Astrocyte of the cerebellum (primary cell): ENCODE data around the gene RPL41.

Experiments
- DNase-seq: peaks from one replicate; pipeline ENCODE4 v3.0.0-alpha.2; 2011; ENCODE audit warnings: low read depth
- H3K4me3 ChIP-seq: 2 replicates; pipeline ENCODE4 v1.5.1; 2011; ENCODE audit warnings: mild to moderate bottlenecking, low read depth, low read length, moderate library complexity
- in situ Hi-C: cut with HindIII; loops from 2 replicates; pipeline ENCODE4 v1.10.0; 2017; ENCODE audit warnings: low sequenced_read_pairs
- TF ChIP-seq, protein P1 (sequence below): IDR thresholded peaks from 2 replicates; pipeline ENCODE4 v1.5.1; 2012; ENCODE audit warnings: low read length, low read depth, moderate library complexity, mild to moderate bottlenecking; ENCODE audit errors: missing control alignments

Gene RPL41

DNA sequence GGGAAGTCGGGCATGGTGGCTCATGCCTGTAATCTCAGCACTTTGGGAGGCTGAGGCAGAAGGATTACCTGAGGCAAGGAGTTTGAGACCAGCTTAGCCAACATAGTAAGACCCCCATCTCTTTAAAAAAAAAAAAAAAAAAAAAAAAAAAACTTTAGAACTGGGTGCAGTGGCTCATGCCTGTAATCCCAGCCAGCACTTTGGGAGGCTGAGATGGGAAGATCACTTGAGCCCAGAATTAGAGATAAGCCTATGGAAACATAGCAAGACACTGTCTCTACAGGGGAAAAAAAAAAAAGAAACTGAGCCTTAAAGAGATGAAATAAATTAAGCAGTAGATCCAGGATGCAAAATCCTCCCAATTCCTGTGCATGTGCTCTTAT lies 13.8 kb upstream of the RPL41 start:
- TF ChIP-seq, protein P1, sequence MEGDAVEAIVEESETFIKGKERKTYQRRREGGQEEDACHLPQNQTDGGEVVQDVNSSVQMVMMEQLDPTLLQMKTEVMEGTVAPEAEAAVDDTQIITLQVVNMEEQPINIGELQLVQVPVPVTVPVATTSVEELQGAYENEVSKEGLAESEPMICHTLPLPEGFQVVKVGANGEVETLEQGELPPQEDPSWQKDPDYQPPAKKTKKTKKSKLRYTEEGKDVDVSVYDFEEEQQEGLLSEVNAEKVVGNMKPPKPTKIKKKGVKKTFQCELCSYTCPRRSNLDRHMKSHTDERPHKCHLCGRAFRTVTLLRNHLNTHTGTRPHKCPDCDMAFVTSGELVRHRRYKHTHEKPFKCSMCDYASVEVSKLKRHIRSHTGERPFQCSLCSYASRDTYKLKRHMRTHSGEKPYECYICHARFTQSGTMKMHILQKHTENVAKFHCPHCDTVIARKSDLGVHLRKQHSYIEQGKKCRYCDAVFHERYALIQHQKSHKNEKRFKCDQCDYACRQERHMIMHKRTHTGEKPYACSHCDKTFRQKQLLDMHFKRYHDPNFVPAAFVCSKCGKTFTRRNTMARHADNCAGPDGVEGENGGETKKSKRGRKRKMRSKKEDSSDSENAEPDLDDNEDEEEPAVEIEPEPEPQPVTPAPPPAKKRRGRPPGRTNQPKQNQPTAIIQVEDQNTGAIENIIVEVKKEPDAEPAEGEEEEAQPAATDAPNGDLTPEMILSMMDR: no peak
- H3K4me3 ChIP-seq: no peak overlapping the region
- in situ Hi-C loops: no loop called here
- no peak for DNase-seq

DNA sequence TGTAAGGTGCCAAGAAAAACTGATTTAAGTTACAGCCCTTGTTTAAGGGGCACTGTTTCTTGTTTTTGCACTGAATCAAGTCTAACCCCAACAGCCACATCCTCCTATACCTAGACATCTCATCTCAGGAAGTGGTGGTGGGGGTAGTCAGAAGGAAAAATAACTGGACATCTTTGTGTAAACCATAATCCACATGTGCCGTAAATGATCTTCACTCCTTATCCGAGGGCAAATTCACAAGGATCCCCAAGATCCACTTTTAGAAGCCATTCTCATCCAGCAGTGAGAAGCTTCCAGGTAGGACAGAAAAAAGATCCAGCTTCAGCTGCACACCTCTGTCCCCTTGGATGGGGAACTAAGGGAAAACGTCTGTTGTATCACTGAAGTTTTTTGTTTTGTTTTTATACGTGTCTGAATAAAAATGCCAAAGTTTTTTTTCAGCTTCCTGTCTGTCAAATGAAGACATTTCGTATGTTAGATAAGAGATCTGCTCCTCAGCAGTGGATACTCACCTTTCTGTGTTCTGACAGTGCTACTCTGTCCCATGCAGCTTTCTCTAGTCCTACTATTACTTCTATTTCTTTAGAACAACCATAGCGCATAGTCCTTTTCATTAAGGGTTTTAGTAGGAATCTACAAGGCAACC lies 13.2 kb upstream of the RPL41 start:
- peak overlapping the region; percentile 89 for H3K4me3 ChIP-seq
- in situ Hi-C loops: no loop called here
- TF ChIP-seq, protein P1: no peak
- no peak for DNase-seq

DNA sequence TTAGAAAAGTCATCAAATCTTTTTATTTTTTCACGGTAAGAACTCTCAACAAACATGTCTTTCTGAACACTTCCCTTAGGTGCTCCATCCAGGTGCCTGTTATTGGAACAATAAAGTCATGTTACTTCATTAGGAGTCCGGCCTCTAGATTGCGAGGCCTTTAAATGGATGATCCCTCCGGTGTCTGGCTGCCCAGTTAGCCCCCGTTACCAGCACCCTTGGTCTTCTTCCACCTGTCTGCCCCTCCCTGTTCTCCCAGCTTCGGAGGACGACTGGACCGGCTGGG lies 12.7 kb upstream of the RPL41 start:
- H3K4me3 ChIP-seq: peak overlapping the region; percentile 89
- in situ Hi-C loops: no loop called here
- TF ChIP-seq, protein P1: no peak
- DNase-seq: no peak

DNA sequence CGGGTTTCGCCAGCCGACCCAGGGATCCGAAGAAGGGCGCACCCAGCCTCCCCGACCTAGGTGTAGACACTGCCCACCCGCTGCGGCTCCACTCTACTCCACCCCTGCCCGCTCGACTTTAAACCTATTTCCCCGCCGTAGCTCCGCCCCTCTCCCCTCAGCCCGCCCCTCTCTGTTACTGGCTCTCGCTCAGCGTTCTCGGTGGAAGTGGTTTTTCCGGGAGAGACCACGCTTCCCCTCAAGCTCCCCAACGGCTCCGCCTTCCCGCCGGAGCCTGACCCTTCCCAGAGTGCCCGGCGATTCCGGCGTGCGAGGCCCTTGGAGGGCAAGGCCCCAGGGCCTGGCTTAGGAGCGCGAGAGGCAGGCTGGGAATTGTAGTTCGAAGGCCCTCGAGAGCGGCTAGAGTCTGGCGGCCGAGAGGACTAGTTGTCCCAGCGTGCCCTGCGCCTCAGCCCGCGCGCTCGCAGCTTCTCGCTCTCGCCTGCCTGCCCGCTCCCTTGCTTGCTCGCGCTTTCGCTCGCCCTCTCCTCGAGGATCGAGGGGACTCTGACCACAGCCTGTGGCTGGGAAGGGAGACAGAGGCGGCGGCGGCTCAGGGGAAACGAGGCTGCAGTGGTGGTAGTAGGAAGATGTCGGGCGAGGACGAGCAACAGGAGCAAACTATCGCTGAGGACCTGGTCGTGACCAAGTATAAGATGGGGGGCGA lies 12.2 kb upstream of the RPL41 start, which contains the start of gene PA2G4:
PA2G4 (plus strand) TSS at position 451 of the 706 bp plus-strand sequence; CDS start at position 630, 179 bp downstream.
- in situ Hi-C loops: no loop called here
- TF ChIP-seq, protein P1: no peak
- H3K4me3 ChIP-seq: peak within 1 kb of the TSS; percentile 89
- peak; percentile 95 for DNase-seq

DNA sequence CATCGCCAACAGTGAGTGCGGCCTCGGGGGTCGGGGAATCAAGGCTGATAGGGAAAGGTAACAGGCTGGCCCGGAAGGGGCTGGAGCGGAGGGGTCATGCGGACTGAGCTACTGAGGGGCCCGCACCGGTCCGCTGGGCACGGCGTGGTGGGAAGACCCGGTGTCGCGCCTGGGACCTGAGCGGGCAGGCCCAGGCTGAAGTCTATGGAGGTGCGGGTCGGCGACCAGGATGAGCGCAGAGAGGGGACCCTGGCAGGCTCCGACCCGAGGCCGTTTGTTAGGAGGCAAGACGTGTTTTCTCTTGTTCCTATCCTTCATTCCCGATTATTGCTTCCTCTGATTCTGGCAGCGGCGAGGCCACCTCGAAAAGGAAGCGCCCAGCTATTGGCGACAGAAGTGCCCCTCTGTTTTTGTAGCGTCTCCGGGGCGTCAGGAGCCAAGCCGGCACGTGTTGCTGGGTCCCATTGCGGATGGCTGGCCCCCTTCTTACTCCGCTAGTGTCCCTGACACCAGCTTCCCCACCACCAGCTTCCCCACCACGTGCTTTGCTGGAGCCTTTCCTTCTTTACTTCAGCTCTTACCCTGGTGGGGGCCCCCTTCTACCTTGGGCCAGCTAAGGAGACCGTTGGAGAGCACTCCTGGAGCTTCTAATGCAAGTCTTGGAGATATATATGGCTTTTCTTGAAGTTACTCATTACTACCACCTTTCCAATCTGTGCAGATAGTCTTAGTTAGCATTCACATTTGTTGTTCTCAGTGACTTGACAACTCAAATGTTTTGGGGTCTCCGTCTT lies 11.4 kb upstream of the RPL41 start:
- H3K4me3 ChIP-seq: peak overlapping the region; percentile 89
- TF ChIP-seq, protein P1: no peak
- in situ Hi-C loops: no loop called here
- DNase-seq: no peak

DNA sequence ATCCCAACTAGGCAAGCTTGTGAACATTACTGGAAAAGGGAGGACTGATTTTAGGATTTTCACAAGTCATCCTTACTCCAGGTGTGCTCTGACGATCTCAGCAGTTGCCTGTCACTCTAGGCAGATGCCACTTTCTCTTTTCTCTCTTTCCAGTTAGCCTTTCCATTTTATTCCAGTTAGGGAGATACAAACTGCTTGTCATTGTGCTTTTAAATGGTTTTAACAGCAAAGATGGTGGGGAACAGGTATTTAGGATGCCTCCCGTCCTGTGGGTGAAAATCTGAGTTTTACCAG lies 10.9 kb upstream of the RPL41 start:
- in situ Hi-C loops: no loop called here
- TF ChIP-seq, protein P1: no peak
- DNase-seq: no peak
- peak overlapping the region; percentile 89 for H3K4me3 ChIP-seq
